AG09319 (cell line): ENCODE results near the gene TSEN2.
"Not testable (repeated sequence)": the region's sequence is repeated elsewhere in the genome, so short reads cannot be mapped to it uniquely, and the experiment has no call there.

Source experiments
- DNase-seq: peaks from one replicate; pipeline ENCODE4 v3.0.0-alpha.2; 2010; ENCODE audit warnings: low read depth; ENCODE audit errors: extremely low read depth
- CTCF ChIP-seq: IDR thresholded peaks from 2 replicates; pipeline ENCODE4 v1.5.1; 2011; ENCODE audit warnings: low read depth, mild to moderate bottlenecking, inconsistent platforms, low read length, moderate library complexity

TSEN2 gene

GRCh38 chr3:12454816-12455121 is 29.5 kb upstream of the TSEN2 start:
- DNase-seq = no peak
- TF ChIP-seq CTCF = no peak

GRCh38 chr3:12455740-12456139 is 28.5 kb upstream of the TSEN2 start:
- TF ChIP-seq CTCF = no peak

GRCh38 chr3:12456441-12456840 is 27.8 kb upstream of the TSEN2 start:
- TF ChIP-seq CTCF = no peak
- no peak for DNase-seq

More at GRCh38 chr3:12455740-12456139, 28.5 kb upstream of the TSEN2 start:
- DNase-seq = no peak

- not testable (repeated sequence) for DNase-seq
Measured at GRCh38 chr3:12457380-12457779, 26.9 kb upstream of the TSEN2 start.

- no peak for DNase-seq
- TF ChIP-seq CTCF = no peak
Measured at GRCh38 chr3:12458901-12459300, 25.4 kb upstream of the TSEN2 start.

GRCh38 chr3:12460127-12460526 is 24.2 kb upstream of the TSEN2 start:
- no peak for TF ChIP-seq CTCF

GRCh38 chr3:12461097-12461649 is 23.1 kb upstream of the TSEN2 start:
- no peak for TF ChIP-seq CTCF
- DNase-seq = no peak

More at GRCh38 chr3:12460127-12460526, 24.2 kb upstream of the TSEN2 start:
- no peak for DNase-seq

GRCh38 chr3:12462159-12462947 is 21.9 kb upstream of the TSEN2 start:
- TF ChIP-seq CTCF = no peak
- no peak for DNase-seq
